Fibroblast of pulmonary artery (primary cell): ENCODE measurements around the gene DOCK3.
"Not testable (repeated sequence)": the region's sequence is repeated elsewhere in the genome, so short reads cannot be mapped to it uniquely, and the experiment has no call there.

Experiments
- DNase-seq: peaks from one replicate; pipeline ENCODE4 v3.0.0-alpha.2; 2010; ENCODE audit warnings: low read depth
- H3K4me3 ChIP-seq: replicated peaks from 2 replicates; pipeline ENCODE4 v1.5.1; 2011; ENCODE audit warnings: low read depth, mild to moderate bottlenecking, control low read depth, low read length, moderate library complexity
- TF ChIP-seq, protein P1 (sequence below): IDR thresholded peaks from 2 replicates; pipeline ENCODE4 v1.5.1; 2011; ENCODE audit warnings: mild to moderate bottlenecking, control low read depth, low read length, inconsistent platforms; ENCODE audit errors: missing control alignments

Gene DOCK3

DNA sequence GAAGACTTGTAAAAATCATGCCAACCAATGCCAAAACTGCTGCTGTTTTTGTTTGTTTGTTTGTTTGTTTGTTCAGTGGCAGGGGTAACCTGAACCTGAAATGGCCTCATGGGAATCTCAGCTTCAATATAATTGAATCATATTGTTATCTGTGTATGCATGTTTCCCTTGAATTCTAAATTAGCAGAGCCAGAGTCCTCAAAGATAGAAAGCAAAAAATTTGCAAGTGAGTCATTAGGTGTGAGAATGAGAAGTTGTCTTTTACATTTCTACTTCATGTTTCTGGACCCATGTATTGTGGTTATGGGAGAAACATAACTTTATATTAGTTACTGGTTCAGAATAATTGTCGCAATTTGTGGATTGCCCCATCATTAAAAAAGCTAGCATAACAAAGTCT, 249.2 kb downstream of the DOCK3 start:
- no peak for DNase-seq
- H3K4me3 ChIP-seq: no peak overlapping the region
- TF ChIP-seq, protein P1, sequence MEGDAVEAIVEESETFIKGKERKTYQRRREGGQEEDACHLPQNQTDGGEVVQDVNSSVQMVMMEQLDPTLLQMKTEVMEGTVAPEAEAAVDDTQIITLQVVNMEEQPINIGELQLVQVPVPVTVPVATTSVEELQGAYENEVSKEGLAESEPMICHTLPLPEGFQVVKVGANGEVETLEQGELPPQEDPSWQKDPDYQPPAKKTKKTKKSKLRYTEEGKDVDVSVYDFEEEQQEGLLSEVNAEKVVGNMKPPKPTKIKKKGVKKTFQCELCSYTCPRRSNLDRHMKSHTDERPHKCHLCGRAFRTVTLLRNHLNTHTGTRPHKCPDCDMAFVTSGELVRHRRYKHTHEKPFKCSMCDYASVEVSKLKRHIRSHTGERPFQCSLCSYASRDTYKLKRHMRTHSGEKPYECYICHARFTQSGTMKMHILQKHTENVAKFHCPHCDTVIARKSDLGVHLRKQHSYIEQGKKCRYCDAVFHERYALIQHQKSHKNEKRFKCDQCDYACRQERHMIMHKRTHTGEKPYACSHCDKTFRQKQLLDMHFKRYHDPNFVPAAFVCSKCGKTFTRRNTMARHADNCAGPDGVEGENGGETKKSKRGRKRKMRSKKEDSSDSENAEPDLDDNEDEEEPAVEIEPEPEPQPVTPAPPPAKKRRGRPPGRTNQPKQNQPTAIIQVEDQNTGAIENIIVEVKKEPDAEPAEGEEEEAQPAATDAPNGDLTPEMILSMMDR: no peak

DNA sequence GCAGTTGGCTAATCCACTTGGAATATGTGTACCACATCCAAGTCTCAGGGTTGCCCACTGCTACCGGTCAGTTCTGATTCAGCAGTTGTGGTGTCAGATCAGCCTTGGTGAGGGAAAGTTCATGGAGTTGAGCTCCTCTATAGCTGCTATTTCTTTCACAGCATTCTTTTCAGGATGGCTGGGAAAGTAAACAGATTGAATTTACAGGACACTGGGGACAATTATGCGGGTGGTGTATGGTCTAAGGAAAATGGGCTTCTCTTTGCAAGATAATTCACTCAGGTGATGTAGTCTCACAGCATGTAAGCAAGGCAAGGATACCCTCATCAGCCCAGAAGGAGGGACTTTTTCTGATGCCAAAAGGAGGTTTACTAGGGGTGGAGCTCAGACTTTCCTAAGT, 249.9 kb downstream of the DOCK3 start:
- TF ChIP-seq, protein P1: no peak
- no peak for DNase-seq
- no peak overlapping the region for H3K4me3 ChIP-seq

DNA sequence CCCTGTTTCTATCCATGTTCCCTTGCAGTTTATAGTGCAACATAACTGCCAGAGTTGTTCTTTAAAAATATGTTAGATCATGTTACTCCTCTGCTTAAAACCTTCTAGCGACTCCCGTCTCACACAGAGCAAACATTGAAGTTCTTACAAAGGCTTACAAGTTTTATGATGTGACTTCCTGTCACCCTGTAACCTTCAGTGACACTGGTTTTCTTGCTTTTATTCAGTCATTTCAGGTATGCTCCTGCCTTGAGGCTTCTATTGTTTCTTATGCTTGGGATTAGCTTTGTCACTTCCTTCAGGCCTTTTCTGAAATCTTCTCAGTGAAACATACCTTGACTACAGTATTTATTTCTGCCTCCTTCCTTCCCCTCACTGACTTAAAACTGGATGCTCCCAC, 252.1 kb downstream of the DOCK3 start:
- no peak for DNase-seq
- TF ChIP-seq, protein P1: no peak
- no peak overlapping the region for H3K4me3 ChIP-seq

DNA sequence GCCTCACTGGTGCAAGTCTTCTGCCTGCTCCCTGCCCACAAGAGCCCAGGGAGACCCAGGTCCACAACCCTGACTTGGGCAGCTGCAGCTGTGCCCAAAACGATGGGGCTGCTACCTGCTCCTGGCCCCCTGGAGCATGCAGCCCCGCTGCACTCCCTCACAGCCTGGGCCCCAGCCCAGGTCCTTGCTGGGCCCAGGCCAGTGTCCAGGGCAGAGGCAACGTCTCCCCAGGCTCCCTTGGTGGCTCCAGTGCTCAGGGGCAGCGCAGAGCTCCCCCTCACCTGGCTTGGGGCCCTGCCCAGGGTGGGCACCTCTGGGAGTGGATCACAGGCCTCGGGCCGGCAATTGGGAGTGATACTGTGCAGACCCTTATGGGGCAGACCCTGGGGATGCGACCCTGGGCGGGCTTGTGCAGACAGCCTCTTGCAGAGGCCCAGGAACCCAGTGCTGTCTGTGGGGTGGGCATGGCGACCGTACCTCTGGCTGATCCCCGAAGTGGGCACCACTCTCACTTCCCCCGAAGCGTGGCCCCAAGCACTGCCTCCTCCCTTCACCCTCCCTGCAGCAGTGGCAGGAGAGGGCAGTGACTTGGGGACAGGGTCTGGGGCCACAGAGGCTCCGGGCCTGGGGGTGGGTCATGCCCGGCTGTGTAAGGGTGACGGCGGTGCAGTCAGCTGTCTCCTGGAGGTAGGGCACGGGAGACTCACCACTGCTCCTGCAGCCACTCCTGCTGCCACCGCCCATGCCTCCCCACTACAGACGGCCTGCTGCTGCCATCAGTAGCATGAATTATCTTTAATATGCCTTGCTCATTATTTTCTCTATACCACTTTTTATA, 255.9 kb downstream of the DOCK3 start:
- TF ChIP-seq, protein P1: no peak
- no peak for DNase-seq
- no peak overlapping the region for H3K4me3 ChIP-seq

DNA sequence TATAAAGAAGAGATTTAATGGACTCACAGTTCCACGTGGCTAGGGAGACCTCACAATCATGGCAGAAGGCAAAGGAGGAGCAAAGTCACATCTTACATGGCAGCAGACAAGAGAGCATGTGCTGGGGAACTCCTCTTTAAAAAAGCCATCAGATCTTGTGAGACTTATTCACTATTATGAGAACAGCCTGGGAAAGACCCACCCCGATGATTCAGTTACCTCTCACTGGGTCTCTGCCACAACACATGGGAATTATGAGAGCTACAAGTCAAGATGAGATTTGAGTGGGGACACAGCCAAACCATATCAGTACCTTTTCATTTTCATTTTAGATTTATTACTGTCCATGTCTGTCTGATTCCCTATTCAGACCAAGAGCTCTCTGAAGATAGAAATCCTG, 258.2 kb downstream of the DOCK3 start:
- not testable (repeated sequence) for H3K4me3 ChIP-seq, DNase-seq

DNA sequence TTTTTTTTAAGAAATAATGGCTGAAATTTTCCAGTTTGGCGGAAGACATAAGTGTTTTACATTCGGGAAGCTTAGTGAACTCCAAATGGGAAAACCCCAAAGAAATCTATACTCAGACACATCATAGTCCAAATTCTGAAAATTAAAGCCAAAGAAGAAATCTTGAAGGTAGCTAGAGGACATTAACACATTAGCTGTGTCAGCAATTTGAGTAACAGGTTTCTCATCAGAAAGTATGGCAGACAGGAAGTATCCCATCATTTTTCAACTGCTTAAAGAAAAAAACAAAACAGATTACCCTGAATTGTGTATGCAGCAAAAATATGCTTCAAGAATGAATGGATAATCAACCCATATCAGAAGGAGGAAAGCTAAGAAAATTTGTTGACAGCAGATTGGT, 261.7 kb downstream of the DOCK3 start:
- no peak for DNase-seq
- no peak overlapping the region for H3K4me3 ChIP-seq
- TF ChIP-seq, protein P1: no peak

DNA sequence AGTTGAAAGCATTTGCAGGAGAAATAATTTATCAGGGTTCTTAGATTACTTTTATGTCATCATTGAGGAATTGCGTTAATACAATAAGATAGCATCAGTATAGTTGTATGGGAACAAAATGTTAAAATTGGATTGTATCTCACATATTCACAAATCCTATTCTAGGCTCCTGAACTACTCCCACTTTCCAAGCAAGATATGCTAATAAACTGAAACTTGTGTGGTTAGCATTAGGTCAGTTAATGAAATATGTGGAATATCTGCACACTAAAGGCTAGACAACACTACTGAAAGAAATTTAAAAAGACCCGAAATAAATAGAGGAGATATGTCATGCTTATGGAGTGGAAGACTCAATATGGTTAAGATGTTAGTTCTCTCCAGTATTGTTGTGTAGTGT, 272.7 kb downstream of the DOCK3 start:
- no peak for DNase-seq
- no peak overlapping the region for H3K4me3 ChIP-seq
- TF ChIP-seq, protein P1: no peak
